ENCODE measurements around the gene IFT122.

Gene IFT122

DNA sequence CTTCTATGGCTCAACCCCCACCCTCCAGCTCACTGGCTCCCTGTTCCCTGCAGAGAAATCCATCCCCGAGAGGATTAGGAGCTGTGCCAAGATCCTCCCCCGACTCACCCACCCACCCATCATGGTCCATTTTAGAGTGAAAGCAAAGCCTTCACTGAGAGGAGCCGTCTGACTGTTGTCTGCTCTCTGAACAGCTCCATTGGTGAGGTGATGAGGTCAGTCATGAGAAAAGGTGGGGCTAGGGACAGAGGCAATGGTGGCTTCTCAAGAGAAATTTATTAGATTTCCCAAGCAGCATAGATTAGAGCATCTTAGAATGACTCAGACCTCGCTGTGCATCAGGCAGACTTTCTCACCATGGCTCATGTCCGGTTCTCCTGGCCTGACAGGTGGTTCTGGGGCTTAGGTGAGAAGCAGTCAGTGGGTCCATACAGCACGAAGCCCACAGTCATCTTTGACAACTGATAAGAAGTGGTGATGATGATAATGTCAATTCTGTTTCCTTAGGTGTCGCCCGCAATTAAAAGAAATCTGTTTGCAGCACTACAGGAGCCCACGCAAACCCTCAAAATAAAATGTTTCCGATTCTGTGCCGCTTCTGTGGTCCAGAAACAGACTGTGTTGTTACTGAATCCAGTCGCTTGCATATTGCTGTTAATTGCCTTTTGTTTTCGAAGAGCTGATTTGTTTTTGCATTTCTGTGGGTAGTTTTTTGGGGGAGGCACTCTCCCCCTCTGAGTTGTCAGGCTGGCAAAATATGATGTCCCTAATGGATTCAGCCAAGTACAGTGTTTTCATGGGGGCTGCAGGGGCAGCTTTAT is 63.7 kb downstream of the IFT122 start:
- H3K79me2 ChIP-seq (ENCODE audit: insufficient read depth, low read length) = no peaks in the 10 kb centered on the region
- H3K4me1 ChIP-seq (ENCODE audit: insufficient read depth, low read length, severe bottlenecking) = no peaks in the 10 kb centered on the region
- TF ChIP-seq, protein P1, sequence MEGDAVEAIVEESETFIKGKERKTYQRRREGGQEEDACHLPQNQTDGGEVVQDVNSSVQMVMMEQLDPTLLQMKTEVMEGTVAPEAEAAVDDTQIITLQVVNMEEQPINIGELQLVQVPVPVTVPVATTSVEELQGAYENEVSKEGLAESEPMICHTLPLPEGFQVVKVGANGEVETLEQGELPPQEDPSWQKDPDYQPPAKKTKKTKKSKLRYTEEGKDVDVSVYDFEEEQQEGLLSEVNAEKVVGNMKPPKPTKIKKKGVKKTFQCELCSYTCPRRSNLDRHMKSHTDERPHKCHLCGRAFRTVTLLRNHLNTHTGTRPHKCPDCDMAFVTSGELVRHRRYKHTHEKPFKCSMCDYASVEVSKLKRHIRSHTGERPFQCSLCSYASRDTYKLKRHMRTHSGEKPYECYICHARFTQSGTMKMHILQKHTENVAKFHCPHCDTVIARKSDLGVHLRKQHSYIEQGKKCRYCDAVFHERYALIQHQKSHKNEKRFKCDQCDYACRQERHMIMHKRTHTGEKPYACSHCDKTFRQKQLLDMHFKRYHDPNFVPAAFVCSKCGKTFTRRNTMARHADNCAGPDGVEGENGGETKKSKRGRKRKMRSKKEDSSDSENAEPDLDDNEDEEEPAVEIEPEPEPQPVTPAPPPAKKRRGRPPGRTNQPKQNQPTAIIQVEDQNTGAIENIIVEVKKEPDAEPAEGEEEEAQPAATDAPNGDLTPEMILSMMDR (IDR thresholded peaks at IDR 0.05; ENCODE audit: low read length) = no peak
- TF ChIP-seq EZH2 (IDR thresholded peaks at IDR 0.05; ENCODE audit: borderline replicate concordance, low read length) = no peak
- no peak overlapping the region for H3K4me2 ChIP-seq (ENCODE audit: low read length)
- no peak overlapping the region for H2AFZ ChIP-seq (ENCODE audit: low read length)
- H3K9ac ChIP-seq (ENCODE audit: low read length) = no peak overlapping the region
- H3K9me3 ChIP-seq (ENCODE audit: low read length) = no peaks in the 10 kb centered on the region
- no peak overlapping the region for H3K27ac ChIP-seq (ENCODE audit: low read depth, low read length, poor library complexity, severe bottlenecking)
- H3F3A ChIP-seq (ENCODE audit: insufficient read depth, low read length) = no peaks in the 10 kb centered on the region
- no peak overlapping the region for H3K4me3 ChIP-seq (ENCODE audit: low read depth, low read length, poor library complexity, severe bottlenecking)
- no peaks in the 10 kb centered on the region for H3K27me3 ChIP-seq (ENCODE audit: insufficient read depth, low read length)
- peaks cover 4% of the 10 kb centered on the region; the same call in 1 of the 2 replicates for H3K36me3 ChIP-seq (ENCODE audit: insufficient read depth, low read length)
- no peaks in the 10 kb centered on the region for H4K20me1 ChIP-seq (ENCODE audit: insufficient read depth, low read length)
- H3K9me2 ChIP-seq (ENCODE audit: low read depth, low read length) = no peaks in the 10 kb centered on the region

DNA sequence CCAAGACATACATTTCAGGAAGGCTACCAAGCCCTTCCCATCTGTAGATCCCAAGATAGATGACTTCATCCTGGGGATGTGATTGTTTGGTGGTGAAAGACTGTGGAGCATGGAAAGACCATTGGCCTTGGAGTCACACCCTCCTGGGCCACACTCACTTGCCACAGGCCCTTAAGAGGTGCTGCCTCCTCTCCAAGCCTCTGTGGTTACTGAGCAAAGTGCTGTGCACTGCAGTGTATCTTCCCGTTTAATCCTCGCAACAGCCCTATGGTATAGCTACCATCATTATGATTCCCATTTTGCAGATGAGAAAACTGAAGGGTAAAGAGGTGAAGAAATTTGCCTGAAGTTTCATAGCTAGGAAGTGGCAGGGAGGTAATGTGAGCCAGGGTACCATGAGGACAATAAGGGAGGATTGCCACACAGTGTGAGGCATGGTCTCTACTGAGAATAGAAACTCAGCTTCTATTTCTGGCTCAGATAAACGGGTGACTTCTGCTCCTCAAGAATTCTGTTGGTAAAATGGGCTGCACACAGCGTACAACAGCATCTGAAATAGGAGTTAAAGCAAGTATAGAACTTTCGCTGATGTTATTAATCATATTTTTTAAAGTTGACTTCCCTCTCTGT is 64.6 kb downstream of the IFT122 start:
- no peaks in the 10 kb centered on the region for H3K9me2 ChIP-seq (ENCODE audit: low read depth, low read length)
- H3K27ac ChIP-seq (ENCODE audit: low read depth, low read length, poor library complexity, severe bottlenecking) = no peak overlapping the region
- H3K4me2 ChIP-seq (ENCODE audit: low read length) = no peak overlapping the region
- no peaks in the 10 kb centered on the region for H3K27me3 ChIP-seq (ENCODE audit: insufficient read depth, low read length)
- no peaks in the 10 kb centered on the region for H3K4me1 ChIP-seq (ENCODE audit: insufficient read depth, low read length, severe bottlenecking)
- no peaks in the 10 kb centered on the region for H4K20me1 ChIP-seq (ENCODE audit: insufficient read depth, low read length)
- H3F3A ChIP-seq (ENCODE audit: insufficient read depth, low read length) = no peaks in the 10 kb centered on the region
- no peaks in the 10 kb centered on the region for H3K79me2 ChIP-seq (ENCODE audit: insufficient read depth, low read length)
- no peak overlapping the region for H3K4me3 ChIP-seq (ENCODE audit: low read depth, low read length, poor library complexity, severe bottlenecking)
- H3K9me3 ChIP-seq (ENCODE audit: low read length) = no peaks in the 10 kb centered on the region
- no peak overlapping the region for H2AFZ ChIP-seq (ENCODE audit: low read length)
- H3K36me3 ChIP-seq (ENCODE audit: insufficient read depth, low read length) = peaks cover 4% of the 10 kb centered on the region; the same call in 1 of the 2 replicates
- no peak overlapping the region for H3K9ac ChIP-seq (ENCODE audit: low read length)
- TF ChIP-seq, protein P1 (IDR thresholded peaks at IDR 0.05; ENCODE audit: low read length) = no peak
- no peak for TF ChIP-seq EZH2 (IDR thresholded peaks at IDR 0.05; ENCODE audit: borderline replicate concordance, low read length)

DNA sequence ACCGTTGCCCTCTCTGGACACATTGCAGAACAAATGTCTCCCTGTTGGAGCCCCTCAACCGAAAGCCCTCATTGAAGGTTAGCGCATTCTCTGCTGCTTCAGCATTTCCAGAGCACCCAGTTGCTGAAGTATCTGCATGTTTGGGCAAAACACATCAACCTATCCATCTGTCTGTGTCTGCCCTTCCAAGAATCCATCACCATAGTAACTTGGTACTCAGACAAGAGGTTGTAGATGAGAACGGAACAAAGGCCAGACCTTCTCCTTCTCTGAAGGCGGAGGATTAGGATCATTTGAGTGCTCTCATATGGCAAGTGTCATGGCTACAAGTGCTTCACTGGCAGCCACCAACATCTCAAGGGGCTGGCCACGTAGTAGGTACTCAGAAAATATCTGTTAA is 65.3 kb downstream of the IFT122 start:
- no peaks in the 10 kb centered on the region for H3K27me3 ChIP-seq (ENCODE audit: insufficient read depth, low read length)
- H3F3A ChIP-seq (ENCODE audit: insufficient read depth, low read length) = no peaks in the 10 kb centered on the region
- no peak overlapping the region for H3K4me2 ChIP-seq (ENCODE audit: low read length)
- H3K9me2 ChIP-seq (ENCODE audit: low read depth, low read length) = no peaks in the 10 kb centered on the region
- H3K4me1 ChIP-seq (ENCODE audit: insufficient read depth, low read length, severe bottlenecking) = no peaks in the 10 kb centered on the region
- H2AFZ ChIP-seq (ENCODE audit: low read length) = no peak overlapping the region
- H3K79me2 ChIP-seq (ENCODE audit: insufficient read depth, low read length) = no peaks in the 10 kb centered on the region
- H3K9ac ChIP-seq (ENCODE audit: low read length) = no peak overlapping the region
- no peak overlapping the region for H3K27ac ChIP-seq (ENCODE audit: low read depth, low read length, poor library complexity, severe bottlenecking)
- peaks cover under 1% of the 10 kb centered on the region; the same call in 1 of the 2 replicates for H3K36me3 ChIP-seq (ENCODE audit: insufficient read depth, low read length)
- H3K9me3 ChIP-seq (ENCODE audit: low read length) = no peaks in the 10 kb centered on the region
- no peaks in the 10 kb centered on the region for H4K20me1 ChIP-seq (ENCODE audit: insufficient read depth, low read length)
- no peak overlapping the region for H3K4me3 ChIP-seq (ENCODE audit: low read depth, low read length, poor library complexity, severe bottlenecking)
- TF ChIP-seq EZH2 (IDR thresholded peaks at IDR 0.05; ENCODE audit: borderline replicate concordance, low read length) = no peak
- TF ChIP-seq, protein P1 (IDR thresholded peaks at IDR 0.05; ENCODE audit: low read length) = no peak
